NCI-H1417 (cell line): ENCODE measurements around the gene POLE4.
A peak's percentile ranks its signal among the peaks of the same experiment; 100 is the strongest.

Source experiments
- DNase-seq, 3 experiments: peaks; one replicate each; lab custom pipeline; 2025; lab: John Stamatoyannopoulos, UW

POLE4 gene

GRCh38 chr2:74939919-74940812, 18.3 kb upstream of the POLE4 start:
- no peak for DNase-seq

GRCh38 chr2:74941284-74941683, 17.2 kb upstream of the POLE4 start:
- no peak for DNase-seq

- no peak for DNase-seq
These were observed 16.2 kb upstream of the POLE4 start for GRCh38 chr2:74942263-74942662.

GRCh38 chr2:74944987-74945787, 13.3 kb upstream of the POLE4 start:
- DNase-seq = no peak

- DNase-seq = no peak
These were observed 12.6 kb upstream of the POLE4 start for GRCh38 chr2:74945788-74946331.

- no peak for DNase-seq
These were observed 10.7 kb upstream of the POLE4 start for GRCh38 chr2:74947703-74948102.

- no peak for DNase-seq
These were observed 9.7 kb upstream of the POLE4 start for GRCh38 chr2:74948779-74949178.

GRCh38 chr2:74951211-74951754, 7.2 kb upstream of the POLE4 start:
- DNase-seq = no peak

- no peak for DNase-seq
These were observed 5.9 kb upstream of the POLE4 start for GRCh38 chr2:74952575-74952974.

GRCh38 chr2:74953796-74954499, 4.5 kb upstream of the POLE4 start:
- no peak for DNase-seq

- DNase-seq = no peak
These were observed 4.0 kb upstream of the POLE4 start for GRCh38 chr2:74954500-74954874.

- no peak for DNase-seq
These were observed 563 bp upstream of the POLE4 start for GRCh38 chr2:74957886-74958273.

GRCh38 chr2:74959106-74959751, 786 bp downstream of the POLE4 start:
- DNase-seq = no peak

GRCh38 chr2:74966887-74967286, 8.4 kb downstream of the POLE4 start:
- no peak for DNase-seq

- peak in 2 of 3 experiments; percentile 31 to 70 for DNase-seq
These were observed 16.6 kb downstream of the POLE4 start for GRCh38 chr2:74975016-74975415.

- no peak for DNase-seq
These were observed 21.4 kb downstream of the POLE4 start for GRCh38 chr2:74979844-74980243.

GRCh38 chr2:74982577-74982976, 24.1 kb downstream of the POLE4 start:
- no peak for DNase-seq

- DNase-seq = peak in 1 of 3 experiments; percentile 24
These were observed 25.4 kb downstream of the POLE4 start for GRCh38 chr2:74983631-74984392.

GRCh38 chr2:74984947-74985637, 26.6 kb downstream of the POLE4 start:
- no peak for DNase-seq
